Gastroesophageal sphincter (tissue), 3 donors: ENCODE data around the gene LMTK3.

Experiments used
- POLR2A ChIP-seq, 2 donors: fragments of 450-650 bp; IDR thresholded peaks; one replicate each; pipeline ENCODE4 v1.6.1; 2017; ENCODE audit warnings: antibody characterized with exemption in 2 of 2, mild to moderate bottlenecking in 2 of 2, moderate library complexity in 1 of 2
- POLR2AphosphoS5 ChIP-seq: sonication (generic); formaldehyde crosslinking; IDR thresholded peaks from one replicate; pipeline ENCODE4 v1.6.1; 2017; ENCODE audit warnings: antibody characterized with exemption
- TF ChIP-seq, protein P1 (sequence below), 4 experiments: fragments of 200-600 bp in 2 of 4; fragments of 450-650 bp in 2 of 4; sonication (generic) in 1 of 4; IDR thresholded peaks; one replicate each; pipeline ENCODE4 v1.5.1; 2017 to 2019; ENCODE audit warnings: antibody characterized with exemption in 4 of 4, mild to moderate bottlenecking in 2 of 4, moderate library complexity in 2 of 4

DNA sequence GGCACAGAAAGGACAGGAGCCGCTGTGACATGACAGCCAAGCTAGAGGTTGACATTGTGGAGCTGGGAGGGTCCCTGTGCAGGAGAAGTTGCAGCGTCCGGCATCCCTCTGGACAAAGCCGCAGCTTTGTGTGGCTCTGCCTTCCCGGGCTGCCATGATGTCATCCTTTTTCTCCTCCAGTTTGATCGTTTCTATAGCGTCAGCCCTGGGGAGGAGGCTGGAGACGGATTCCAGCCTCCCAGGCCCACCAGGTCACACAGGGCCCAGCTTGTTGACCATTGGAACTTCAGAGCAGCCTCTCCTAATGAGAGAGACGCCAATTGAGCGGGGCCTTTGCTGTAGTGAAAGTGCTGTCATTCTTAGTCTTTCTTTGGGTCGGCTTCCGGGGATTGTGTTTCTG, 60.0 kb downstream of the LMTK3 start:
- TF ChIP-seq POLR2AphosphoS5 = no peak
- TF ChIP-seq, protein P1, sequence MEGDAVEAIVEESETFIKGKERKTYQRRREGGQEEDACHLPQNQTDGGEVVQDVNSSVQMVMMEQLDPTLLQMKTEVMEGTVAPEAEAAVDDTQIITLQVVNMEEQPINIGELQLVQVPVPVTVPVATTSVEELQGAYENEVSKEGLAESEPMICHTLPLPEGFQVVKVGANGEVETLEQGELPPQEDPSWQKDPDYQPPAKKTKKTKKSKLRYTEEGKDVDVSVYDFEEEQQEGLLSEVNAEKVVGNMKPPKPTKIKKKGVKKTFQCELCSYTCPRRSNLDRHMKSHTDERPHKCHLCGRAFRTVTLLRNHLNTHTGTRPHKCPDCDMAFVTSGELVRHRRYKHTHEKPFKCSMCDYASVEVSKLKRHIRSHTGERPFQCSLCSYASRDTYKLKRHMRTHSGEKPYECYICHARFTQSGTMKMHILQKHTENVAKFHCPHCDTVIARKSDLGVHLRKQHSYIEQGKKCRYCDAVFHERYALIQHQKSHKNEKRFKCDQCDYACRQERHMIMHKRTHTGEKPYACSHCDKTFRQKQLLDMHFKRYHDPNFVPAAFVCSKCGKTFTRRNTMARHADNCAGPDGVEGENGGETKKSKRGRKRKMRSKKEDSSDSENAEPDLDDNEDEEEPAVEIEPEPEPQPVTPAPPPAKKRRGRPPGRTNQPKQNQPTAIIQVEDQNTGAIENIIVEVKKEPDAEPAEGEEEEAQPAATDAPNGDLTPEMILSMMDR (IDR thresholded peaks at IDR 0.05) = no peak
- TF ChIP-seq POLR2A (IDR thresholded peaks at IDR 0.05) = no peak
